ENCODE results near the gene UGCG.

Gene UGCG

DNA sequence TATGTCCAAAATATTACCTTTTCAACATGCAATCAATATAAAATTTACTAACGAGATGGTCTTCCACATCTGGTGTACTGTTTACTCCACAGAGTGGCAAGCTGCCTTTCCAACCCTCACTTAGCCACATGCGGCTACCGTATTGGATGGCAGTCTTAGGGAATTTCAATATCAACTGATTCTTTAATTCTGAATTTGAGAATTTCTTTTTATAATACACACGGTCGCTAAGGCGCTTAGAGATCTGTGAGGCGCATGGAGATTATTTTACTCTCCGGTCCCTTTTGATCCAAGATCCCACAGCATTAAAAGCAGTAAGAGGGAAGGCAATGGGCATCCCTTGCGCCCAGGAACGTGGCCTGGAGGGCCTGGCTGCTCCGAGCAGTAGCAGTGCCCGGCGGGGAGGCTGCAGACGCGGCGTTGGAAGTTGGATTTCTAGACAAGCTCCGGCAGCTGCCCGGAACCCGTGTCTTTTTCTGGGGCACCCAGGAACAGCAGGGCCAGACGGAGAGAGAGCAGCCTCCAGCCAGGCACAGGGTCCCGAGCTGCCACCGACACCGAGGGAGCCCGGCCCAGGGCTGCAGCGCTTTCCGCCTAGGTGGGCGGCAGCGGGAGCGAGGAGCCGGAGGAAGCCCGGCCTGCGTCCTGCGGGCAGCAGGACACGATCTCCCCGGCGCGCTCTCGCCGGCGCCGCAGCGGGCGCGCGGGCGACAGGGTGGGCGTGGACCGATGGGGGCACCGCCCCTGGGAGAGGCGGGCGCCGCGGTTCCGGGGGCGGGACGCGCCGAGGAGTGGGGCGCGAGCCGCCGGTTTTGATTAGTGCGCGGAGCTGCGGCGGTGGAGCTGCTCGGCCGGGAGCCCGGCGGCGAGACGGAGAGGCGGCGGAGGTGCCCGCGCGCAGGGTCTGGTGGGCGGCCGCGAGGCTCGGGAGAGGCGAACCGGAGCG lies at the start of gene UGCG:
Gene UGCG, plus strand, starts transcription at position 819 of the 946 bp plus-strand sequence. CDS start 402 bp downstream, outside the sequence.
- no peaks in the 10 kb centered on the region for H3K9me3 ChIP-seq (ENCODE audit: severe bottlenecking)
- H3K27ac ChIP-seq (ENCODE audit: poor library complexity, severe bottlenecking): peak within 1 kb of the TSS; percentile 89
- H3K4me1 ChIP-seq (ENCODE audit: insufficient read depth, poor library complexity, severe bottlenecking): peaks cover 30% of the 10 kb centered on the region
- TF ChIP-seq, protein P1, sequence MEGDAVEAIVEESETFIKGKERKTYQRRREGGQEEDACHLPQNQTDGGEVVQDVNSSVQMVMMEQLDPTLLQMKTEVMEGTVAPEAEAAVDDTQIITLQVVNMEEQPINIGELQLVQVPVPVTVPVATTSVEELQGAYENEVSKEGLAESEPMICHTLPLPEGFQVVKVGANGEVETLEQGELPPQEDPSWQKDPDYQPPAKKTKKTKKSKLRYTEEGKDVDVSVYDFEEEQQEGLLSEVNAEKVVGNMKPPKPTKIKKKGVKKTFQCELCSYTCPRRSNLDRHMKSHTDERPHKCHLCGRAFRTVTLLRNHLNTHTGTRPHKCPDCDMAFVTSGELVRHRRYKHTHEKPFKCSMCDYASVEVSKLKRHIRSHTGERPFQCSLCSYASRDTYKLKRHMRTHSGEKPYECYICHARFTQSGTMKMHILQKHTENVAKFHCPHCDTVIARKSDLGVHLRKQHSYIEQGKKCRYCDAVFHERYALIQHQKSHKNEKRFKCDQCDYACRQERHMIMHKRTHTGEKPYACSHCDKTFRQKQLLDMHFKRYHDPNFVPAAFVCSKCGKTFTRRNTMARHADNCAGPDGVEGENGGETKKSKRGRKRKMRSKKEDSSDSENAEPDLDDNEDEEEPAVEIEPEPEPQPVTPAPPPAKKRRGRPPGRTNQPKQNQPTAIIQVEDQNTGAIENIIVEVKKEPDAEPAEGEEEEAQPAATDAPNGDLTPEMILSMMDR (IDR thresholded peaks at IDR 0.05; ENCODE audit: poor library complexity, severe bottlenecking): no peak
- DNase-seq (ENCODE audit: low spot score) (peak; percentile 79), ATAC-seq (ENCODE audit: low read depth) (peak; percentile 83)
- peak within 1 kb of the TSS; percentile 57 for H3K4me3 ChIP-seq (ENCODE audit: severe bottlenecking)
- peaks cover 9% of the 10 kb centered on the region; the same call in 1 of the 2 replicates for H3K36me3 ChIP-seq (ENCODE audit: low read depth)
- H3K27me3 ChIP-seq (ENCODE audit: insufficient read depth, poor library complexity, severe bottlenecking): no peaks in the 10 kb centered on the region

DNA sequence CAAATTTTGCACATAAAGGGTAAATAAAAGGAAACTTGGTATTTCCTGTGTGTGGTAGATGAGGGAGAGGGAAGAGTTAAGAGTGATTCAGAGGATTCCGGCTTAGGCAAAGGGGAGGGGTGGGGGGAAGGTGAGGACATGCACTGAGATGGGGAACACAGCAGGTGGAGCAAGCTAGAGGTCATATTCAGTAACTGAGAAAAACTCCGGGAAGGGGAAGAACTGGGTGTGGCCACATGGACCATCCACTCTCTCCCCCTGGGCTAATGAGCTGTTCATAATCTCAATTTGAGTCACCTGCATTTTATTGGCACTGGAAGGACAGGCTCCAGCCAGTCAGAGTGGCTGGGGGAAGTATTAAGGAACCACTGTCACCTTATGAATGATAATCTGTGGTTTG lies 45.1 kb upstream of the UGCG start:
- Histone ChIP-seq H3K4me3 (ENCODE audit: severe bottlenecking) (no peak overlapping the region), H3K27me3 (ENCODE audit: insufficient read depth, poor library complexity, severe bottlenecking) (no peaks in the 10 kb centered on the region), H3K4me1 (ENCODE audit: insufficient read depth, poor library complexity, severe bottlenecking) (peaks cover 37% of the 10 kb centered on the region), H3K27ac (ENCODE audit: poor library complexity, severe bottlenecking) (peak overlapping the region; percentile 96), H3K9me3 (ENCODE audit: severe bottlenecking) (no peaks in the 10 kb centered on the region), H3K36me3 (ENCODE audit: low read depth) (no peaks in the 10 kb centered on the region)
- TF ChIP-seq, protein P1 (IDR thresholded peaks at IDR 0.05; ENCODE audit: poor library complexity, severe bottlenecking): peak; percentile 27
- ATAC-seq (ENCODE audit: low read depth): peak; percentile 90
- DNase-seq (ENCODE audit: low spot score): peak; percentile 87

GRCh38 chr9:111852291-111852690 lies 44.3 kb upstream of the UGCG start:
- DNase-seq (ENCODE audit: low spot score) (no peak), ATAC-seq (ENCODE audit: low read depth) (peak; percentile 70)
- peak overlapping the region; percentile 96 for H3K27ac ChIP-seq (ENCODE audit: poor library complexity, severe bottlenecking)
- H3K36me3 ChIP-seq (ENCODE audit: low read depth): no peaks in the 10 kb centered on the region
- no peak overlapping the region for H3K4me3 ChIP-seq (ENCODE audit: severe bottlenecking)
- H3K27me3 ChIP-seq (ENCODE audit: insufficient read depth, poor library complexity, severe bottlenecking): no peaks in the 10 kb centered on the region
- no peaks in the 10 kb centered on the region for H3K9me3 ChIP-seq (ENCODE audit: severe bottlenecking)
- peaks cover 44% of the 10 kb centered on the region for H3K4me1 ChIP-seq (ENCODE audit: insufficient read depth, poor library complexity, severe bottlenecking)
- TF ChIP-seq, protein P1 (IDR thresholded peaks at IDR 0.05; ENCODE audit: poor library complexity, severe bottlenecking): no peak

- peak overlapping the region; percentile 96 for H3K27ac ChIP-seq (ENCODE audit: poor library complexity, severe bottlenecking)
- no peak overlapping the region for H3K4me3 ChIP-seq (ENCODE audit: severe bottlenecking)
- H3K4me1 ChIP-seq (ENCODE audit: insufficient read depth, poor library complexity, severe bottlenecking): peaks cover 55% of the 10 kb centered on the region
- DNase-seq (ENCODE audit: low spot score) (no peak), ATAC-seq (ENCODE audit: low read depth) (no peak)
- TF ChIP-seq, protein P1 (IDR thresholded peaks at IDR 0.05; ENCODE audit: poor library complexity, severe bottlenecking): no peak
- H3K9me3 ChIP-seq (ENCODE audit: severe bottlenecking): no peaks in the 10 kb centered on the region
- no peaks in the 10 kb centered on the region for H3K27me3 ChIP-seq (ENCODE audit: insufficient read depth, poor library complexity, severe bottlenecking)
- no peaks in the 10 kb centered on the region for H3K36me3 ChIP-seq (ENCODE audit: low read depth)
Measured at GRCh38 chr9:111853450-111853827, 43.2 kb upstream of the UGCG start.

DNA sequence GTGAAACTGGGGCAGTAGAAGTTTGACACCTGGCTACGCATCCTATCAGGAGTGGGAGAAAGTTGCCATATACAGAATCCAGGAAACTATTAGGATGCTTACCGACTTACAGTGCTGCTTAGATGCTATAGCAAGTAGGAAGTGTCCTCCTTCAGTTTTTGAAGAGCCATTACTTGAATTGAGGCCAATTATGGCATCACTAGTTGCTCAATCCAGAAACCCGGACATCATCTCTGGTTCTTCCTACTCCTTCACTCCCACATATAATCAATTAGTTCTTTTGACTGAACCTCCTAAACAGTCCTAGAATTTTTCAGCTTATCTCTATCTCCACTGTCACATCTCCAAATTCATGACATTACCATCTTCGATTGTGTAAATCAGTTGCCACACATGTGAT lies 41.8 kb upstream of the UGCG start:
- no peak overlapping the region for H3K27ac ChIP-seq (ENCODE audit: poor library complexity, severe bottlenecking)
- TF ChIP-seq, protein P1 (IDR thresholded peaks at IDR 0.05; ENCODE audit: poor library complexity, severe bottlenecking): no peak
- no peaks in the 10 kb centered on the region for H3K9me3 ChIP-seq (ENCODE audit: severe bottlenecking)

More for the DNA sequence above, 41.8 kb upstream of the UGCG start:
- H3K27me3 ChIP-seq (ENCODE audit: insufficient read depth, poor library complexity, severe bottlenecking): no peaks in the 10 kb centered on the region
- H3K4me1 ChIP-seq (ENCODE audit: insufficient read depth, poor library complexity, severe bottlenecking): peaks cover 48% of the 10 kb centered on the region
- ATAC-seq (ENCODE audit: low read depth): no peak
- H3K4me3 ChIP-seq (ENCODE audit: severe bottlenecking): no peak overlapping the region
- no peaks in the 10 kb centered on the region for H3K36me3 ChIP-seq (ENCODE audit: low read depth)
- DNase-seq (ENCODE audit: low spot score): no peak

Measured in RWPE2 (cell line).